ENCODE measurements around the gene CELF3. TPM values are rescaled to one million over a fixed set of nuclear protein-coding genes. Genes with fewer than 3 reads are reported as not detected.

The CELF3 gene
- total RNA-seq, 1 experiment from 2014 or later = not detected

DNA sequence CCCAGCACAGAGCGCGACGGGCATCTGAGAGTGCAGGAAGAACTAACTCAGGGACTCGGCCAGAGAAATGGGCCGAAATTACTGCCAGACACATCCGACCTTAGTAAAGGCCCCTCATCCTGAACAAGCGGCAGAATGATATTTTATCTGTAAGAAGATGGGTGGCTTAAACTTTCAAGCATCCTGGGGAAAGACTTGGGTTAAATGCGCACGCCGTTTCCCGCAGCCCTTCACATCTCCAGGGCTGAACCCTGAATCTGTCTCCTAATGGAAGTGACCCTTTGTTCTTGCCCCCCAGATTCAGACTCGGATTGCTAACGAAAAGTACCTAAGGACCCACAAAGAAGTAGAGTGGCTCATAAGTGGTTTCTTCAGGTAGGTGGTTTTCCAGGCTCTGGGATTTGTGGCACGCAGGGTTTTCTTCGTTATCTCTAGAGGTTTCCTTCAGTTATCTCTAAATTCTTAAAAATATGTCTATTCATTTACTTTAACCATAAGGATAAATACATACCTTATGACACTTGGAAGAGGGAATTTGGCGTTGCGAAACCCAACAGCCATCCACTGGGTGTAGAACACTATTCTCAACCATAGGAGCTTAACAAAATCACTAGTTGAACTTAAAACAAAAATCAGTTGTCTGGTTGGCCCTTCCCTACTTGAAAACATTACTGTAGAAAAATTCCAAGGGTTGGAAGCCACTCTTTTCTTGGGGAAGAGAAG is 5.3 kb upstream of the CELF3 start:
- in situ Hi-C loops (cut with HindIII; ENCODE audit: low sequenced_read_pairs) = no loop called here
- no peak for DNase-seq (ENCODE audit: low spot score)

DNA sequence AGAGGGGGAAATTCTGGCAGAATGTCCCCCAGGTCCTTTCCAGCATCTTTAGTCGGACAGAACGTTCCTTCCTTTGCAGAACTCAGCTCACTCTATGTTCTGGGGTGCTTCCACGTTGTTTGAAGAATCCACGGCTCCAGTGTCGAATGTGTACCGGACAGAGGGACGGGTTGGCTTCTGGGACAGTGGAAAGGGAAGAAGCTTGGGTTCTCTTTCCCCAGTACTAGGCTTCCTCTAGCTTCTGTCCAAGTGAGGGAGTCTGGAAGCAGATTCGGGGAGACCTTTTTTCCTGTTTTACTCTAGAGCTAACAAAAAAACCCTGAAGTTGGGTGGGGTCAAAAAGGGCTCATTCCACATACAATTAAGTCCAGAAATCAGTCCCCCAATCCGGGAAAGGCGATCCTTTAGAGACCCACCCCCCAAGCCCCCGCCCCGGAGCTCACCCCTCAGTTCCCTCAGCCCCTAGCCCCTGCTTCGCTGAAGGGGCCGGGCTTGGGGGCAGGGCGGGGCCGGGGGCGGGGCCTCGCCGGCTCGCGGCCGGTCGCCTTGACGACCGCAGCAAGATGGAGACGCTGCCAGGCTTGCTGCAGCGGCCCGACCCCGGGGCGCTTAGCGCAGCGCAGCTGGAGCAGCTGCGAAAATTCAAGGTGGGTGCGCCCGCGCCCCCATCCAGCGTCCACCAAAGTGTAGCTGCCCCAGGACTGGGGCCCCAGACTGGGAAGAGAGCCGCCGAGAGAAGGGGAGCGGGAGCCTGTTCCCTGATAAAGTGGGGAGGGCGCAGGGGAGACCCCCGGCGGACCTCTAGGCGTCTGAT is 4.6 kb upstream of the CELF3 start, which contains the start of gene RIIAD1:
RIIAD1 (plus strand) TSS at position 549 of the 814 bp plus-strand sequence; CDS start at position 564, 15 bp downstream.
- DNase-seq (ENCODE audit: low spot score) = peak; percentile 55
- in situ Hi-C loops (cut with HindIII; ENCODE audit: low sequenced_read_pairs) = no loop called here

DNA sequence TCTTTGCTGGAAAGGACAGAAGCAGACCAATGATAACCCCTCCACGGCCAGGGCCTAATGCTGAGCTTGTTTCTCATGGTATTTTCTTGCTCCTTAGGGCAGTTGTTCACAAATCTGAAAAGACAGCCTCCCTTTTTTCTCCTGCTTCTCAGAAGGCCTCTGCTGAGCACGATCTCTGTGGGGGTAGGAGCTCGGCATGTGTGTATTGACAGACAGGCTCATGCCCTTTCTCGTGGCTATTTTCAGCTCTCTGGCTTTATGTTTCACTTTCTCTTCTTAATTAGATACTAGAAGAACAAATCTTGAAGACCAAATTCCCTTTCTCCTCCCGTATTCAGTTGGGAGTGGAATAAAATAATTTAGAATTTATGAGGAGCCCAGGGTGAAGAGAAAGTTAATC is 4.0 kb upstream of the CELF3 start:
- in situ Hi-C loops (cut with HindIII; ENCODE audit: low sequenced_read_pairs) = no loop called here
- peak; percentile 55 for DNase-seq (ENCODE audit: low spot score)

DNA sequence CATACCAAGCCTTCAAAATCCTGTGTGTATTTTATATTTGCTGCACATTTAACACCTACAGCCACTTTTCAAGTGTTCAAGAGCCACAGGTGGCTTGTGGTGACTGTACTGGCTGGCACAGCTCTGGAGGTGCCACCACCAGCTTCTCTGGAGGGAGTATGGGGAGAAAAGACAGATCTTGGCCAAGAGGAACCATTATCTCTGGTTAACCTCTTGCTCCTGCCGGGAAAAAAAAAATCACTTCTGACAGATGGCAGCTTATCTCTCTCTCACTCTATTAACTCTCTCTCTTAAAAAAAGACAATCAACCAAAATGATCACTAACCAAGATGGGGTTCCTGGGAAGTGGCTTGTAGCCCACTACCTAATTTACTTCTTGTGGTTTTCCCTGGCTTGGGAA is 3.5 kb upstream of the CELF3 start:
- in situ Hi-C loops (cut with HindIII; ENCODE audit: low sequenced_read_pairs) = no loop called here
- DNase-seq (ENCODE audit: low spot score) = no peak

DNA sequence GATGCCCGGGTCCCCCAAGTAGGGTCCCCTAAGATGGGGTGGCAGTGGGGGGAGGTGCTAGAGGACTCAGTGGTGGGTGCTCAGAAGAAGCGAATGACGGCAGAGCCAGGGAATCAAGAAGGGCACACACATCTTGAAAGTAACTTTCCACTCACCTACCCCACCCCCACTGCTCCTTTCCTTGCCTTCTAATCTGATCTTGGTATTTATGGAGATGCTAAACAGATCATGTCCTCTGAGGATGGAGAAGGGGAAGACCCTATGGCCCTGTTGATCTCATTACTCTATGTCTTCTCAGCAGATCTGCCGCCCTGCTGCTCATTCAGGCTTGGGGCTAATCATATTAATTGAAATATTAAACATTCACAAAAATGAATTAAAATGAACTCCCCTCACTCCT is 2.1 kb upstream of the CELF3 start:
- in situ Hi-C loops (cut with HindIII; ENCODE audit: low sequenced_read_pairs) = no loop called here
- DNase-seq (ENCODE audit: low spot score) = no peak

DNA sequence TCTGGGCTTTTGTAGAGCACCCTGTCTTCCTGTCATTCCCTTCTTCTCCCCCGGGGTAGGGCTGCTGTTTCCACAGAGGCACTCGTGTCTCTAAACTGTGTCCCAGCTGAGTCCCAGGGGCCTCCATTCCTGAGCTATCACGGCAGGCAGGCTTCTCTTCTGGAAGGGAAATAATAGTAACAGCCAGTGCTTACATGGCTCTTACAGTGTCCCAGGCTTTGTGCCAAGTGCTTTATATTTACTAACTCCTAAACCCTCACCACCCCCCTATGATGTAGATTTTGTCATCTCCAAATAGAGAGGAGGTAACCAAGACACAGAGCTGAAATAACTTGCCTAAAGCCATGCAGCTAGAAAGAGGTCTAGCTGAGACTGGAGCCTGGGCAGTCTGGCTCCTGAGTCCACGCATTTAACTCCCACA is 1.4 kb upstream of the CELF3 start:
- in situ Hi-C loops (cut with HindIII; ENCODE audit: low sequenced_read_pairs) = no loop called here
- DNase-seq (ENCODE audit: low spot score) = peak; percentile 46

DNA sequence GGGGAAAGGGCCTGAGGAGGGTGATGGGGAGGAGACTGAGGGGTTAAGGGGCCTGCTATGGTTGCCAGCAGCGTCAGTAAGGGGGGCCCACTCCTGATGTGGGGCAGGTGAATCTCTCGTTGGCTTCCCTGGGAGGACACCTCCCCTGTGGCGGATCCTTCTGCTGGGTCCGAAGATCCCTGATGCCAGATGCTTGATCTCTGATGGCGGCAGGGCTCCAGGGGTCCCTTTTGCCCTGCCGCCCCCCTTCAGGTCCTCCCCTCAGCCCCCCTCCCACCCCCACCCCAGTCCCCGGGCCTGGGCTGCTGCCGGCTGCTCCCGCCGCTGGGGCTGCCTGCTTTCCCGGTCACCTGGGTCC is 219 bp downstream of the CELF3 start:
- in situ Hi-C loops (cut with HindIII; ENCODE audit: low sequenced_read_pairs) = no loop called here

DNA sequence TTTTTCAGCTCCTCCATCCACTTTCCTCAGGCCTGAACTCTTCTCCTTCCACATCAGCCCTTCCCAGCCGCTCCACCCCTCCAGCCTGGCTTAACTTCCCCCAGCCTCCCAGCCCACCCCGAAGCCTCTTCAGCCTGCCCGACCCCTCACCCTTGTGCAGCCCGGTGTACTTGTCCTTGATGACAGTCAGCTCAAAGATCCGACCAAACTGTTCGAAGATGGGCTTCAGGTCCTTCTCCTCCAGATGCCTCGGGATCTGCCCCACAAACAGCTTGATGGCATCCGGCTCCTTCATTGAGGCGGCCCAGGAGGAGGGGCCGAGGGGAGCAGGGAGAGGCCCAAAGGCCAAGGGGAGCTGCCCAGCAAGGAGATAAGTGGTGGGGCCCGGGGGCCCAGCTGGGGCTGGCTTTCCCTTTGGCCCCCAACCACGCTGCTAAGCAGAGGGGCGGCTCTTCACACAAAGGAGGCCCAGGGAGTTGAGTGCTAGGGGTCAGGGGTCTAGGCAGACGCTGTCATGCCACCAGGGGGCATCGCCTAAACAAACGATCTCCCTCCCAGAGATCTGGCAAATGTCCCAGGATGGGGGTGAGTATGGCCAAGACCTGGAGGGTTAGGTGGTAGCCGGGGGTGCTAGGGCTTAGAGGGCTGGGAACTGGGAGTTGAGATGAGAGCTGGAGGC is 738 bp downstream of the CELF3 start:
- DNase-seq (ENCODE audit: low spot score) = peak; percentile 59
- in situ Hi-C loops (cut with HindIII; ENCODE audit: low sequenced_read_pairs) = no loop called here

More for the DNA sequence above, 219 bp downstream of the CELF3 start:
- DNase-seq (ENCODE audit: low spot score) = no peak

DNA sequence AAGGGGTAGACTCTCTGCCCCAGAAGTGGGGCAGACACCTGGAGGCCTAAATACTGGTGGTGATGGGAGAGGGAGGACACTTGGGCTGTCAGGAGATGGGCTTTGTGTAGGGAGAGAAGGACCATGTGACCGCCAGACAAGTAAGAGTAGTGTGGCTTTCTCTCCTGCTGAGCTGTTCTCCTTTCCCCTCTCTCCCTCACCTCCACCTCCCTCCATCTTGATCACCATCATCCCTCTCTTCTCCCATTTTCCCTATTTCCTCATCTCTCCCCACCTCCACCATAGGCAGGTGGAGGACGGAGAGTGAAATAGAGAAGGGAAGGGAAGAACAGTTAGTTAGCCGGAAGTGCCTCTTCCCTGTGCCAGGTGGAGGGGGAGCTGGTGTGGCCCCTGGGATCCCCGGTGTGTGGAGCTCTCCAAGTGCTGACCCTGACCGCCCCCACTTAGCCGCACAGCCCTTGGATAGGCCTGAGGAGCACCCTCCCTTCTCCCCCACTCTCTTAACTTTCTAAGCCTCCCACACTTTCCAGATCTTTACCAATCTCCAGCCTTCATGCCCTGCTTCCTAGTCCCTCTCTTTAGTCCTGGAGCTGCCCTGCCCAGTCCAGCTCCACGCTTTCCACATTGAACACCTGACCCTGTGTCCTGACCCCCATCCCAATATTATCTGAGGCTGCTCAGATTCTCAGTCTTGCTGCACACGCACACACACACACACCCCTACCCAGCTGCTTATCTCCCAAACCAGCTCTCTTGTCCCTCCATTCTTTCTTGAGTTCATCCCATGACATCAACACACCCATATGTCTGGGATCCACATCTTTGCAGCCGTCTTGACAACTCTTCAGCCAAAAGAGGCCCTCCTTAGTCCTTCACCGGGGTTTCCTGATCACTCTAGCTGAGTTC is 1.5 kb downstream of the CELF3 start:
- in situ Hi-C loops (cut with HindIII; ENCODE audit: low sequenced_read_pairs) = no loop called here
- DNase-seq (ENCODE audit: low spot score) = no peak

DNA sequence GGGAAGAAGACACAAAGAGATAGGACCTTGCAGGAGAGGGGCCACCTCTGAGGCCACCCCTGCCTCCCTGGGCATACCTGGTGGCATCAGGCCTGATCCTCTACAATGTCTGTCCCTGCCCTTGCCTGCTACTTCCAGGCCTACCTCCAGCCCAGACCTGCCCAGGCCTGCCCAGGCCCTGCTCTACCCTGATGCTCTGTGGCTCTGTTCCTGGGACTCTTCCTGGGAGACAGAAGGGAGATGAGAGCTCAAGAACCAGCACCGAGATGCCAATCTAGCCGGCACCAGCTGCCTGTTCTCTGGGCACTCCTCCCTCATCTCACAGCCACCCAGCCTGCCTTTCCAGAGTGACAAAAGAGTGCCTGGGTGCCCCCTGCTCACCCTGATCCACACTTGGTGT is 2.7 kb downstream of the CELF3 start:
- DNase-seq (ENCODE audit: low spot score) = no peak
- in situ Hi-C loops (cut with HindIII; ENCODE audit: low sequenced_read_pairs) = no loop called here

DNA sequence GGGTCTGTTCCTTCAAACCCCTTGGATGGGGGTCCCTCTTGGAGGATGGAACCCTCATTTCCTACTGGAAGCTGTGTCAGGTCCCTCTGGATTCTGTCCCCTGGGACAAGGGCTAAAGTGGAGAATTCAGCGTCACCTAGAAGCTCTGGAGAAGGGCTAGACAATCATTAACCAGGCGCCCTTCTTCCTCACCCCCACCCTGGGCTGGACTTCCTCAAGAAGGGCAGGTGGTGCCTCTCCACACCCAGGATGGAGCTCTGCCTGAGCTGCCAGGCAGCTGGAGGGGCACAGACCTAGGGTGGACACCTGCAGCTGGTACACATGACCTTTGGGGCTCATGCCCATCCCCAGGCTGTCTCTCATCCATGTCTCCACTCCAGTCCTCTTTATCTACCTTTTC is 3.6 kb downstream of the CELF3 start:
- in situ Hi-C loops (cut with HindIII; ENCODE audit: low sequenced_read_pairs) = no loop called here
- no peak for DNase-seq (ENCODE audit: low spot score)

DNA sequence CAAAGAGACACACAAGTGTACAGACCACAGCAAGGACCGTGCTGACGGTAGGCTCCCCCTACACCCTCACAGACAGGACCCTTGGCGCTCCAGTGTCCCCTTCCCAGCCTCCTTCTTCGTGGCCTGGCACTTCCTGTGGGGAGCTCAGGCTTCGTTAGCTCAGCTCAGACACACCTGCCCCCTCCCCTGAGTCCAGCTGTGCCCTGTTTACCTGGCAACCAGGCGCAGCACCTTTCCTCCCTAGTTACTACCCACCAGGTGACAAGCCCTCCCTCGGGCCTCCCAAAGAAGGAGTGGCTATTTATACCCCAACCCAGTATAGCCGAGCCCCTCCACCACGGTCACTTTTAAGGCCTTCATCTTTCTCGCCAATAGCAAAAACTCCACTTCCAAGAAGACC is 4.7 kb downstream of the CELF3 start:
- no peak for DNase-seq (ENCODE audit: low spot score)

DNA sequence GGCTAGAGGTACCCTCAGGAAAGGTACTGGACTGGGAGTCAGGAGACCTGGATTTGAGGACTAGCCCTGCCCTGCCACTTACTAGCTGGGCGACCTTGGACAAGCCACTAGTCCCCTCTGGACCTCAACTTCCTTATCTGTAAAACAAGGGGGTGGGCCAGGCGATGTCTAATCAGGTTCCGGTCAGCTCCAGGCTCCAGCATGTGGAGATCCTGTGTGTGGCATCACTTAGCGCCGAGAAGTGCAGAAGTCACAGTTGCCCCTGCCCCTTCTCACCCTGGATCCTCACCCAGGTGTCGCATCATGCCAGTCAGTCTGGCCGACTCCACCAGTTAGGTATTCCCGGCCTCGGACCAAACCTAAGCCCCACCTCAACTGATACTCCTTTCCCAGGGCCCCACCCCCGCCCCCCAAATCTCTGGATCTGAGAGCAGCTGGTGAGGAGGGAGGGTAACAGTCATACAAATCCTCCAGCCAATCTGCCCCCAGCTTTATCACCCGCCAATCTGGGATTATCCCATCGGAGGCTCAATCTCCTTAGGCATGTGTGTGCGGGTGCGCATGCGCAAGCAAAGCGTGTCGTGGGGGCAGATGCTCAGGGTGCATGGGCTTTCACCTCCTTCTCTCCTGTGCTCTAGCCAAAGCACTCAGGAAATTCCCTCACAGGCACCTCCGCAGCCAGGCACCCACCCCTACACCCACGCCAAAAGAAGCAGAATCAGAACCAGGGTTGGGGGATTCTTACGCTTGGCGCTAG is 5.4 kb downstream of the CELF3 start:
- in situ Hi-C loops (cut with HindIII; ENCODE audit: low sequenced_read_pairs) = no loop called here
- peak; percentile 78 for DNase-seq (ENCODE audit: low spot score)

More for the DNA sequence above, 4.7 kb downstream of the CELF3 start:
- in situ Hi-C loops (cut with HindIII; ENCODE audit: low sequenced_read_pairs) = no loop called here

DNA sequence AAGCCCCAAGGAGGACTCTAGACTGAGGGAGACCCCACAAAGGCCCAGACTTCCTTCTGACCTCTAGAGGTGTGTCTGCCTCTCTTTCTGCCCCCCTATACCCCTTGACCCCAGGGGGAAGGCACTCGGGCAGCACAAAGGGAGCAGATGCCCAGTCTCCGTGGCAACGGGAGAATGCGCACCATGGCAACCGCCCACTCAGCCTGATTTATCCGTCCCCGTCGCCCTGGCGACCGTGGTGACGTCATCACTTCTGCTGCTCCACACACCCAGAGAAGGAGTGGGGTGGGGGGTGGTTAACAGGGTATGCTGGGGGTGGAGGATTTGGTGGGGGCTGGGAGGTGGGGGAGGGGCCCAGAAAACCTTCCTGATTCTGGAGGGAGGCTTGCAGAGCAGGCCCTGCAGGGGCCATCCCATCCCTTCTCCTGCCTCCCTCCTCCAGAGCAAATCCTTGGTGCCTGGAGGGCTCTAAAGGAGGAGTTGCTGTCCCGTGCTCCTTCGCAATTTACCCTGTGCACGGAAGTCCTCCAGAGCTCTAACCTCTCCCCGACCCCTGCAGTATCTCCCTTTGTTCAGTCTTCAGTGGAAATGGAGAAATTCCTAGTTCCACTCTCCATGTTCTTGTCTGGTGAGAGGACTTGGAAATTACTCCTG is 6.3 kb downstream of the CELF3 start:
- in situ Hi-C loops (cut with HindIII; ENCODE audit: low sequenced_read_pairs) = no loop called here
- peak; percentile 92 for DNase-seq (ENCODE audit: low spot score)

DNA sequence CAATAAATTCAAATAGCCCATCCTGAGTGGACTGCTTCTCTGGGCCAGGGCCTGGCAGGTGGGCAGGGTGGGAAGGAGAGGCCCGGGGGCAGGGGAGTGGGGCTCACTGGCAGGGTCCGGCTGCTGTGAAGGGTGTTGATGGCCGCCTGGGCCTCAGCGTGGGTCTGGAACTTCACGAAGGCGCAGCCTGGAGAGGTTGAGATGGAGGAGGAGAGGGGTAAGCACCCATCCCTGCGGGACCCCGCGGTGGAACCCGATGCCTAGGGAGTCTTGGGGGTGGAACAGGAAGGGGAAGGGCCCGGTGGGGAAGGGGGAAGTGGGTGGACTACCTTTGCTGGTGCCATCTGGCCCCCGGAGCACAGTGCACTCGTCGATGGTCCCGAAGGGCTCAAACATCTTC is 7.7 kb downstream of the CELF3 start:
- in situ Hi-C loops (cut with HindIII; ENCODE audit: low sequenced_read_pairs) = no loop called here
- DNase-seq (ENCODE audit: low spot score) = no peak

DNA sequence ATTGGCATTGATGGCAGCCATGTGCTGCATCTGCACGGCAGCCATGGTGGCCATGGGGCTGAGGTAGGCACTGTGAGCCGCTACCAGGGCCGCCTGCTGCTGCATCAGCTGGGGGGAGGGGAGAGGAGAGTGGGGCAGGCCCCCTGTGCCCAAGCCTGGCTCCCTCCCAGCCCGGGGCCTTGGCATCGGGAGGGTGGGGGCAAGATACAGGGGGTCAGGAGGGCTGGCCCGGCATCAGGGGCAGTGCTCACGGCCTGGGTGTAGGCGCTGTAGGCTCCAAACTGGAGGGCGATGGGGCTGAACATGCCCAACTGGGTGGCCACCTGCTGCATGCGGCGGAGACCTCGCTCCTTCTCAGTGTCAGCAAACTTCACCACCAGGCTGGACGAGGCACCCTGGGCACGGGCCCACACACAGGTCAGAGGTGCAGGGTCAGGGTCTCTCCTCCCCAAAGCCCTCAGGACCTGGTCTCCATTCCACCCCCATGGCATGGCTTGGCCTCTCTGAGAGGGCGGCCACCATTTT is 9.0 kb downstream of the CELF3 start:
- no peak for DNase-seq (ENCODE audit: low spot score)
- in situ Hi-C loops (cut with HindIII; ENCODE audit: low sequenced_read_pairs) = no loop called here

DNA sequence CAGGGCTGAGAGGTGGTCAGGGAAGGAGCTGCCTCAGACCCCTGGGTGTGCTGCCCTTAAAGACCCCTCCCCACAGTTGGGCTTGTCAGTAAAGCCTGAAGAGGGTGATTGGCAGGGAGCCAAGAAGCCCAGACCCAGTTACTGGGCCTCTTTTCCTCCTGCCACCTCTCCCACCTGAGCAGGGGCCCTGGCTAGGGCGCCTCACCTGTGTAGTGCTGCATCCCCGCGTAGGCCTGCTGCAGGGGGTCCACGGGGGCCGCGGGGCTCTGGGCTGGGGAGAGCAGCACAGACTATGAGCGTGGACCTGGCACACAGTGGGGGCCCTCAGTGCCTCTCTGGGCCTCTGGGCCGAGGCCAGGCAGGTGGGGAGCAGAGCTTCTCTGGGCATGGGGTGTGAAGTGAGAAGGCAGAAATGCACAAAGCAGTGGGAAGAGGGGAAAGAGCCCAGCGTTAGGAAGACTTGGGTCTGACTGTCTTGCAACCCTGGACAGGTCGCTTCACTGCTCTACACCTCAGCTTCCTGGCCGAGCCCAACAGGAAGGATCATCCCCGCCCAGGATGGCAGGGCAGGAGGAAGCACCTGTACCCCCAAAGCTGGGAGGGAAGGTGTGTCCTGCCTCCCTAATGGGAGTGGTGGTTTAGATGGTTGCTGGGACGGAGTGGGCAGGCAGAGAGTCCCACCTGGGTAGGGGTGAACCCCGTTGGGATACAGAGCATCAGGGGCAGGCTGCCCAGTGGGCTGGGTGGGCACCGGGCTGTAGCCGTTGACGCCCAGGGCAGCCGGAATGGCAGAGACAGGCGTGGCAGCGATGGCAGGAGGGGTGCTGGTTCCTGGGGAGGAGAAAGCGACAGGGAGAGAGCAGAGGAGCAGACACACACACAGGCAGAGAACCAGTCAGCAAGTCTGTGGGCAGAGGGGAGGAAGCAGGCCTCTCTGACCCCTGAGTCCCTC is 9.9 kb downstream of the CELF3 start:
- in situ Hi-C loops (cut with HindIII; ENCODE audit: low sequenced_read_pairs) = no loop called here
- no peak for DNase-seq (ENCODE audit: low spot score)

All from G401 (cell line).